Stimulated activated CD4-positive, alpha-beta T cell treated with anti-CD3 and anti-CD28 coated beads, TNF-alpha, amount 100 ng/mL, for 1 hour (primary cell): Measurements from ENCODE around the gene NAV2.

Experiments
- DNase-seq, 3 donors: peaks; one replicate each; pipeline ENCODE4 v3.0.0-alpha.2; 2020; ENCODE audit warnings: low read depth in 3 of 3, low spot score in 1 of 3

The NAV2 gene

GRCh38 chr11:20097319-20098221 is 384.9 kb downstream of the NAV2 start:
- DNase-seq, result no peak

GRCh38 chr11:20099527-20099926 is 386.9 kb downstream of the NAV2 start:
- DNase-seq, result no peak

- DNase-seq, result no peak
Measured at GRCh38 chr11:20102397-20102796, 389.8 kb downstream of the NAV2 start.

GRCh38 chr11:20103281-20103680 is 390.6 kb downstream of the NAV2 start:
- DNase-seq, result no peak

- DNase-seq, result no peak
Measured at GRCh38 chr11:20105427-20105826, 392.8 kb downstream of the NAV2 start.

- DNase-seq, result no peak
Measured at GRCh38 chr11:20109731-20110445, 397.3 kb downstream of the NAV2 start.

- DNase-seq, result no peak
Measured at GRCh38 chr11:20110908-20111669, 398.5 kb downstream of the NAV2 start.

- DNase-seq, result no peak
Measured at GRCh38 chr11:20111871-20112270, 399.2 kb downstream of the NAV2 start.

GRCh38 chr11:20112291-20113148 is 399.9 kb downstream of the NAV2 start:
- no peak for DNase-seq

- DNase-seq, result no peak
Measured at GRCh38 chr11:20113149-20113438, 400.5 kb downstream of the NAV2 start.

- DNase-seq, result no peak
Measured at GRCh38 chr11:20114588-20114987, 402.0 kb downstream of the NAV2 start.

GRCh38 chr11:20116825-20117224 is 404.2 kb downstream of the NAV2 start:
- DNase-seq, result no peak

GRCh38 chr11:20117291-20117690 is 404.7 kb downstream of the NAV2 start:
- no peak for DNase-seq

GRCh38 chr11:20118209-20118608 is 405.6 kb downstream of the NAV2 start:
- no peak for DNase-seq

- DNase-seq, result no peak
Measured at GRCh38 chr11:20119315-20119714, 406.7 kb downstream of the NAV2 start.

- no peak for DNase-seq
Measured at GRCh38 chr11:20120134-20120925, 407.7 kb downstream of the NAV2 start.

GRCh38 chr11:20122131-20122530 is 409.5 kb downstream of the NAV2 start:
- no peak for DNase-seq

GRCh38 chr11:20125927-20126326 is 413.3 kb downstream of the NAV2 start:
- no peak for DNase-seq

- DNase-seq, result no peak
Measured at GRCh38 chr11:20126724-20127123, 414.1 kb downstream of the NAV2 start.
